ENCODE results near the gene TENT5A.
A peak's percentile ranks its signal among the peaks of the same experiment; 100 is the strongest.

TENT5A gene

GRCh38 chr6:81771097-81771496 lies 18.6 kb upstream of the TENT5A start:
- no peak for DNase-seq (ENCODE audit: low read depth)

GRCh38 chr6:81770381-81770780 lies 17.9 kb upstream of the TENT5A start:
- DNase-seq (ENCODE audit: low read depth), result no peak

- DNase-seq (ENCODE audit: low read depth), result peak; percentile 48
Measured at GRCh38 chr6:81769824-81770223, 17.3 kb upstream of the TENT5A start.

GRCh38 chr6:81768150-81768942 lies 15.9 kb upstream of the TENT5A start:
- no peak for DNase-seq (ENCODE audit: low read depth)

- peak; percentile 54 for DNase-seq (ENCODE audit: low read depth)
Measured at GRCh38 chr6:81767163-81767891, 14.8 kb upstream of the TENT5A start.

GRCh38 chr6:81766482-81767069 lies 14.1 kb upstream of the TENT5A start:
- DNase-seq (ENCODE audit: low read depth), result peak; percentile 77

- DNase-seq (ENCODE audit: low read depth), result no peak
Measured at GRCh38 chr6:81764531-81764930, 12.1 kb upstream of the TENT5A start.

- DNase-seq (ENCODE audit: low read depth), result no peak
Measured at GRCh38 chr6:81763968-81764367, 11.5 kb upstream of the TENT5A start.

GRCh38 chr6:81763051-81763450 lies 10.6 kb upstream of the TENT5A start:
- DNase-seq (ENCODE audit: low read depth), result no peak

GRCh38 chr6:81762606-81763005 lies 10.1 kb upstream of the TENT5A start:
- DNase-seq (ENCODE audit: low read depth), result no peak

GRCh38 chr6:81762132-81762531 lies 9.7 kb upstream of the TENT5A start:
- no peak for DNase-seq (ENCODE audit: low read depth)

- peak; percentile 68 for DNase-seq (ENCODE audit: low read depth)
Measured at GRCh38 chr6:81761197-81761596, 8.7 kb upstream of the TENT5A start.

- DNase-seq (ENCODE audit: low read depth), result no peak
Measured at GRCh38 chr6:81759782-81760181, 7.3 kb upstream of the TENT5A start.

GRCh38 chr6:81758221-81758620 lies 5.7 kb upstream of the TENT5A start:
- DNase-seq (ENCODE audit: low read depth), result no peak

GRCh38 chr6:81756690-81757089 lies 4.2 kb upstream of the TENT5A start:
- no peak for DNase-seq (ENCODE audit: low read depth)

GRCh38 chr6:81755551-81755950 lies 3.1 kb upstream of the TENT5A start:
- no peak for DNase-seq (ENCODE audit: low read depth)

GRCh38 chr6:81754906-81755305 lies 2.4 kb upstream of the TENT5A start:
- no peak for DNase-seq (ENCODE audit: low read depth)

GRCh38 chr6:81753711-81754577 lies 1.5 kb upstream of the TENT5A start:
- peak; percentile 74 for DNase-seq (ENCODE audit: low read depth)

GRCh38 chr6:81752921-81753710 lies 635 bp upstream of the TENT5A start:
- peak; percentile 91 for DNase-seq (ENCODE audit: low read depth)

- peak; percentile 62 for DNase-seq (ENCODE audit: low read depth)
Measured at GRCh38 chr6:81751388-81752083, 945 bp downstream of the TENT5A start.
